ENCODE measurements around the gene MSRB1. TPM values are rescaled to one million over a fixed set of nuclear protein-coding genes. Genes with fewer than 3 reads are reported as not detected.

Gene MSRB1
- polyA plus RNA-seq, 1 experiment: 23.1 TPM

GRCh38 chr16:1912215-1912543 lies 30.8 kb downstream of the MSRB1 start:
- H3K9me3 ChIP-seq (ENCODE audit: control insufficient read depth, insufficient read depth, low read length): no peaks in the 10 kb centered on the region; the same call in 1 of the 2 replicates
- ChIA-PET CTCF (no interaction called here), POLR2A (no interaction called here)
- H3K27me3 ChIP-seq (ENCODE audit: control insufficient read depth, insufficient read depth, low read length): peaks cover 61% of the 10 kb centered on the region
- no peak overlapping the region for H3K27ac ChIP-seq (ENCODE audit: low read depth, low read length)
- no peak for TF ChIP-seq CTCF (IDR thresholded peaks at IDR 0.05; ENCODE audit: low read depth, low read length)
- DNase-seq (ENCODE audit: low read depth, low spot score): no peak
- H3K4me3 ChIP-seq (ENCODE audit: low read depth, low read length): no peak overlapping the region

- CTCF ChIA-PET: no interaction called here
- Histone ChIP-seq H3K27me3 (ENCODE audit: control insufficient read depth, insufficient read depth, low read length) (peaks cover 59% of the 10 kb centered on the region), H3K9me3 (ENCODE audit: control insufficient read depth, insufficient read depth, low read length) (no peaks in the 10 kb centered on the region; the same call in 1 of the 2 replicates), H3K4me3 (ENCODE audit: low read depth, low read length) (no peak overlapping the region), H3K27ac (ENCODE audit: low read depth, low read length) (no peak overlapping the region)
- POLR2A ChIA-PET: no interaction called here
- no peak for DNase-seq (ENCODE audit: low read depth, low spot score)
- TF ChIP-seq CTCF (IDR thresholded peaks at IDR 0.05; ENCODE audit: low read depth, low read length): no peak
Observed at GRCh38 chr16:1911467-1912214, 31.4 kb downstream of the MSRB1 start.

- POLR2A ChIA-PET: interaction anchor here (0.6 kb wide), 1 partner anchor 96 kb away, joined by 3 read pairs; no protein-coding TSS in a partner anchor
- TF ChIP-seq CTCF (IDR thresholded peaks at IDR 0.05; ENCODE audit: low read depth, low read length): no peak
- Histone ChIP-seq H3K9me3 (ENCODE audit: control insufficient read depth, insufficient read depth, low read length) (no peaks in the 10 kb centered on the region; the same call in 1 of the 2 replicates), H3K27ac (ENCODE audit: low read depth, low read length) (no peak overlapping the region), H3K27me3 (ENCODE audit: control insufficient read depth, insufficient read depth, low read length) (peaks cover 53% of the 10 kb centered on the region), H3K4me3 (ENCODE audit: low read depth, low read length) (no peak overlapping the region)
- CTCF ChIA-PET: no interaction called here
- no peak for DNase-seq (ENCODE audit: low read depth, low spot score)
Observed at GRCh38 chr16:1909561-1910231, 33.3 kb downstream of the MSRB1 start.

GRCh38 chr16:1908983-1909382 lies 34.0 kb downstream of the MSRB1 start:
- POLR2A ChIA-PET: interaction anchor here (0.6 kb wide), 2 partner anchors 56 to 95 kb away, joined by 3 to 4 read pairs; partner anchors contain the start of gene RPS2
- Histone ChIP-seq H3K27me3 (ENCODE audit: control insufficient read depth, insufficient read depth, low read length) (peaks cover 53% of the 10 kb centered on the region), H3K9me3 (ENCODE audit: control insufficient read depth, insufficient read depth, low read length) (no peaks in the 10 kb centered on the region; the same call in 1 of the 2 replicates), H3K27ac (ENCODE audit: low read depth, low read length) (no peak overlapping the region), H3K4me3 (ENCODE audit: low read depth, low read length) (no peak overlapping the region)
- TF ChIP-seq CTCF (IDR thresholded peaks at IDR 0.05; ENCODE audit: low read depth, low read length): no peak
- CTCF ChIA-PET: no interaction called here
- DNase-seq (ENCODE audit: low read depth, low spot score): no peak

- TF ChIP-seq CTCF (IDR thresholded peaks at IDR 0.05; ENCODE audit: low read depth, low read length): no peak
- Histone ChIP-seq H3K9me3 (ENCODE audit: control insufficient read depth, insufficient read depth, low read length) (no peaks in the 10 kb centered on the region; the same call in 1 of the 2 replicates), H3K4me3 (ENCODE audit: low read depth, low read length) (no peak overlapping the region), H3K27ac (ENCODE audit: low read depth, low read length) (no peak overlapping the region), H3K27me3 (ENCODE audit: control insufficient read depth, insufficient read depth, low read length) (peaks cover 49% of the 10 kb centered on the region)
- ChIA-PET CTCF (no interaction called here), POLR2A (interaction anchor here (0.6 kb wide), 1 partner anchor 57 kb away, joined by 4 read pairs; the partner anchor contains the start of gene RPS2)
- no peak for DNase-seq (ENCODE audit: low read depth, low spot score)
Observed at GRCh38 chr16:1908184-1908583, 34.8 kb downstream of the MSRB1 start.
